IMR-90 (cell line): ENCODE measurements around the gene ELFN2. TPM values are rescaled to one million over a fixed set of nuclear protein-coding genes. Genes with fewer than 3 reads are reported as not detected.

Source experiments
- ATAC-seq: fragments of 200-7000 bp; cut with Tn5 transposase; 2 replicates; pipeline ENCODE4 v1.9.1; 2020; ENCODE audit warnings: low read depth, mild to moderate bottlenecking, moderate library complexity
- BruUV-seq: library from RNA; stranded (reverse); fragments of 400-500 nt; replicated peaks from 2 replicates; lab custom pipeline; 2021; lab: Mats Ljungman, UMichigan
- CTCF ChIA-PET: fragments of 300-600 bp; formaldehyde crosslinking; extraction: SDS; loops from one replicate; lab custom pipeline; 2021; ENCODE audit warnings: antibody characterized with exemption; lab: Yijun Ruan, JAX
- POLR2A ChIA-PET: fragments of 300-600 bp; sonication (Branson Sonifier 250); formaldehyde crosslinking; loops from one replicate; lab custom pipeline; 2022; ENCODE audit warnings: antibody characterized with exemption; ENCODE audit not compliant: unreplicated experiment; lab: Charles Lee
- DNase-seq: peaks from one replicate; pipeline ENCODE4 v3.0.0; 2013
- H2AFZ ChIP-seq: replicated peaks from 2 replicates; pipeline ENCODE3; 2013; ENCODE audit warnings: low read length, mild to moderate bottlenecking; ENCODE audit not compliant: poor library complexity
- H2AK5ac ChIP-seq: 2 replicates; pipeline ENCODE4 v1.6.1; 2013; ENCODE audit warnings: low read depth, low read length, inconsistent platforms
- H2AK9ac ChIP-seq: replicated peaks from 2 replicates; pipeline ENCODE3; 2013; ENCODE audit warnings: mild to moderate bottlenecking, low read depth, low read length, moderate library complexity; ENCODE audit not compliant: poor library complexity
- H2BK120ac ChIP-seq: 2 replicates; pipeline ENCODE4 v1.6.1; 2013; ENCODE audit warnings: low read depth, low read length, inconsistent platforms
- H2BK15ac ChIP-seq: 3 replicates; pipeline ENCODE4 v1.6.1; 2013; ENCODE audit warnings: low read depth, low read length, inconsistent platforms
- H2BK20ac ChIP-seq: 2 replicates; pipeline ENCODE4 v1.6.1; 2013; ENCODE audit warnings: low read depth, mild to moderate bottlenecking, inconsistent platforms, low read length, moderate library complexity
- H2BK5ac ChIP-seq: 2 replicates; pipeline ENCODE4 v1.6.1; 2013; ENCODE audit warnings: mild to moderate bottlenecking, low read depth, low read length, inconsistent platforms; ENCODE audit not compliant: poor library complexity, severe bottlenecking
- H3K14ac ChIP-seq: replicated peaks from 2 replicates; pipeline ENCODE4 v1.6.1; 2013; ENCODE audit warnings: low read depth, low read length, inconsistent platforms
- H3K18ac ChIP-seq: 2 replicates; pipeline ENCODE4 v1.6.1; 2013; ENCODE audit warnings: low read depth, low read length, control low read depth
- H3K23ac ChIP-seq: 2 replicates; pipeline ENCODE4 v1.6.1; 2013; ENCODE audit warnings: low read depth, low read length, inconsistent platforms
- H3K27ac ChIP-seq: 2 replicates; pipeline ENCODE4 v1.5.1; 2013; ENCODE audit warnings: mild to moderate bottlenecking, control low read depth, low read length; ENCODE audit not compliant: insufficient read depth
- H3K27me3 ChIP-seq: 2 replicates; pipeline ENCODE4 v1.6.1; 2013; ENCODE audit warnings: low read length; ENCODE audit not compliant: control insufficient read depth, insufficient read depth
- H3K36me3 ChIP-seq: 2 replicates; pipeline ENCODE4 v1.6.1; 2013; ENCODE audit warnings: low read length, mixed read lengths; ENCODE audit not compliant: control insufficient read depth, insufficient read depth
- H3K4ac ChIP-seq: 2 replicates; pipeline ENCODE4 v1.6.1; 2013; ENCODE audit warnings: low read depth, low read length, inconsistent platforms
- H3K4me1 ChIP-seq: 2 replicates; pipeline ENCODE4 v1.6.1; 2013; ENCODE audit warnings: low read length, mixed read lengths; ENCODE audit not compliant: control insufficient read depth, insufficient read depth
- H3K4me2 ChIP-seq: 2 replicates; pipeline ENCODE4 v1.6.1; 2013; ENCODE audit warnings: low read depth, mild to moderate bottlenecking, control low read depth, low read length, moderate library complexity
- H3K4me3 ChIP-seq: 2 replicates; pipeline ENCODE4 v1.5.1; 2013; ENCODE audit warnings: low read depth, mild to moderate bottlenecking, control low read depth, low read length, moderate library complexity; ENCODE audit not compliant: insufficient read depth
- H3K56ac ChIP-seq: 2 replicates; pipeline ENCODE4 v1.6.1; 2013; ENCODE audit warnings: low read length, inconsistent platforms; ENCODE audit not compliant: insufficient read depth; ENCODE audit errors: extremely low read depth
- H3K79me1 ChIP-seq, 2 experiments: 2 replicates each; pipeline ENCODE4 v1.6.1; 2013; ENCODE audit warnings: low read length in 2 of 2, inconsistent platforms in 1 of 2, low read depth in 1 of 2
- H3K9ac ChIP-seq: 2 replicates; pipeline ENCODE4 v1.6.1; 2013; ENCODE audit warnings: low read depth, low read length, control low read depth
- H3K9me1 ChIP-seq: 2 replicates; pipeline ENCODE4 v1.6.1; 2013; ENCODE audit warnings: low read length, inconsistent platforms; ENCODE audit not compliant: insufficient read depth
- H3K9me3 ChIP-seq: 2 replicates; pipeline ENCODE4 v1.6.1; 2013; ENCODE audit warnings: low read length; ENCODE audit not compliant: control insufficient read depth, insufficient read depth
- H4K20me1 ChIP-seq: 2 replicates; pipeline ENCODE4 v1.6.1; 2013; ENCODE audit warnings: low read length, inconsistent platforms; ENCODE audit not compliant: insufficient read depth
- H4K5ac ChIP-seq: 2 replicates; pipeline ENCODE4 v1.6.1; 2013; ENCODE audit warnings: mild to moderate bottlenecking, low read depth, low read length, control low read depth
- H4K8ac ChIP-seq, 2 experiments: 2 replicates each; pipeline ENCODE4 v1.6.1; 2013; ENCODE audit warnings: low read depth in 2 of 2, low read length in 2 of 2, control low read depth in 1 of 2, inconsistent platforms in 1 of 2
- H4K91ac ChIP-seq: 2 replicates; pipeline ENCODE4 v1.6.1; 2013; ENCODE audit warnings: low read depth, low read length, inconsistent platforms; ENCODE audit not compliant: insufficient read depth
- MAFK ChIP-seq: IDR thresholded peaks from 2 replicates; pipeline ENCODE4 v1.6.1; 2012; ENCODE audit warnings: low read depth, low read length, improper control_type of control experiment
- POLR2A ChIP-seq: IDR thresholded peaks from 2 replicates; pipeline ENCODE4 v1.6.1; 2012; ENCODE audit warnings: mild to moderate bottlenecking, low read depth, low read length
- WGBS, 2 experiments: methylation state at CpG; one replicate each; pipeline versions ENCODE4 v1.1.5 to v1.1.7; 2013; ENCODE audit warnings: missing lambda C conversion rate in 2 of 2; ENCODE audit not compliant: insufficient read length in 1 of 2; ENCODE audit errors: extremely low coverage in 2 of 2; 5-methylcytosine and 5-hydroxymethylcytosine counted together
- dilution Hi-C: fragments of 300-500 bp; cut with HindIII; formaldehyde crosslinking; loops from one replicate; pipeline ENCODE4 v1.14.3; 2018; ENCODE audit warnings: low sequenced_read_pairs; ENCODE audit not compliant: unreplicated experiment
- in situ Hi-C: fragments of 300-500 bp; cut with MboI; formaldehyde crosslinking; loops from 3 replicates; pipeline ENCODE4 v1.14.3; 2019; ENCODE audit warnings: low sequenced_read_pairs, inconsistent platforms, mixed read lengths
- intact Hi-C: fragments of 100-400 bp; cut with micrococcal nuclease; formaldehyde crosslinking; loops from 2 replicates; pipeline ENCODE4 v1.10.0; 2022
- polyA plus RNA-seq, 3 experiments: library from polyadenylated mRNA; depleted of rRNA; stranded (reverse); fragments of >200 nt; gene quantifications; 2 replicates each; pipeline ENCODE4 v1.2.3, GENCODE V29; 2012; ENCODE audit warnings: low replicate concordance in 1 of 3
- total RNA-seq: library from RNA; depleted of rRNA; stranded (reverse); fragments of >200 nt; gene quantifications from 2 replicates; pipeline ENCODE4 v1.2.3, GENCODE V29; 2012
- TF ChIP-seq, protein P1 (sequence below): fragments of 150-350 bp; IDR thresholded peaks from 2 replicates; pipeline ENCODE4 v1.6.1; 2017; ENCODE audit warnings: mild to moderate bottlenecking, antibody characterized with exemption, low read length, low read depth

Gene ELFN2
- total and polyA plus RNA-seq, 2 of the 4 experiments (the other 2 are of a cell fraction) = 0.72 to 5.0 TPM

DNA sequence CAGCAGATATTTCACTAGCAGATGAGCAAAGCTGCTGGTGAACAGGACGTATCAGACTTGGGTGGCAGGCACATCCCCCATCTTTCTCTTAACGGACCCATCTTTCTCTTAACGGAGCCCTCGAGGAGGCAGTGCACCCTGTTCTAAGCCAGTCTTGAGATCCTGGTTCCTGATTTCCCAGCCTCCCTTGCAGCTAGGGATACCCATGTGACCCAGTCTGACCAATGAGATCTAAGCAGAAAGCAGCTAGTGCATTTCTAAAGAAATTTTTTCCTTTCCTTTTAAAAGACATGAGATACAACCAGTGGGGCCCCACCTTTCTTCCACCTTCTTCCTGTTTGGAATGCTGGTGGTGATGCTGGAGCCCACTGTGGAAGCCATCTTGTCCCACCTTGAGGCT lies 13.6 kb upstream of the ELFN2 start:
- Histone ChIP-seq H2BK5ac (no peak overlapping the region), H2AK9ac (no peak overlapping the region), H3K18ac (no peak overlapping the region), H2AK5ac (no peak overlapping the region), H4K5ac (no peak overlapping the region), H3K9ac (no peak overlapping the region), H2BK20ac (no peak overlapping the region), H3K4ac (no peak overlapping the region), H3K79me1 (no peaks in the 10 kb centered on the region), H3K23ac (no peak overlapping the region), H4K91ac (no peak overlapping the region), H3K4me3 (no peak overlapping the region), H3K36me3 (no peaks in the 10 kb centered on the region), H4K20me1 (no peaks in the 10 kb centered on the region), H2AFZ (no peak overlapping the region), H3K14ac (no peak overlapping the region), H3K27ac (no peak overlapping the region), H3K9me3 (peaks cover 9% of the 10 kb centered on the region), H4K8ac (no peak overlapping the region), H3K27me3 (peaks cover 2% of the 10 kb centered on the region; the same call in 1 of the 2 replicates), H3K4me1 (no peaks in the 10 kb centered on the region), H2BK120ac (no peak overlapping the region), H3K4me2 (no peak overlapping the region), H2BK15ac (no peak overlapping the region), H3K56ac (no peak overlapping the region), H3K9me1 (no peaks in the 10 kb centered on the region)
- POLR2A ChIA-PET = no interaction called here
- TF ChIP-seq, protein P1, sequence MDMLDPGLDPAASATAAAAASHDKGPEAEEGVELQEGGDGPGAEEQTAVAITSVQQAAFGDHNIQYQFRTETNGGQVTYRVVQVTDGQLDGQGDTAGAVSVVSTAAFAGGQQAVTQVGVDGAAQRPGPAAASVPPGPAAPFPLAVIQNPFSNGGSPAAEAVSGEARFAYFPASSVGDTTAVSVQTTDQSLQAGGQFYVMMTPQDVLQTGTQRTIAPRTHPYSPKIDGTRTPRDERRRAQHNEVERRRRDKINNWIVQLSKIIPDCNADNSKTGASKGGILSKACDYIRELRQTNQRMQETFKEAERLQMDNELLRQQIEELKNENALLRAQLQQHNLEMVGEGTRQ = peak; percentile 50; the same call in 1 of the 2 replicates
- TF ChIP-seq POLR2A (no peak), MAFK (no peak)
- intact Hi-C loops (no loop called here), dilution Hi-C loops (no loop called here), in situ Hi-C loops (no loop called here)
- CTCF ChIA-PET = interaction anchor here (1.4 kb wide), 1 partner anchor 11 kb away, joined by 3 read pairs; no protein-coding TSS in a partner anchor
- no TSS peak for BruUV-seq
- ATAC-seq (no peak), DNase-seq (no peak)
- 77% methylated on average over 4 of the region's 4 CpGs; no CpG with 5 or more reads in 1 of the 2 experiments for WGBS, 2 experiments
